ENCODE data around the gene MRPL47. TPM values are rescaled to one million over a fixed set of nuclear protein-coding genes. Genes with fewer than 3 reads are reported as not detected.
A peak's percentile ranks its signal among the peaks of the same experiment; 100 is the strongest.

The MRPL47 gene
- total and polyA plus RNA-seq, 2 of the 13 experiments (the other 11 are each of a cell fraction or from before 2014, with no cell fraction given): 36.1 to 83.8 TPM

DNA sequence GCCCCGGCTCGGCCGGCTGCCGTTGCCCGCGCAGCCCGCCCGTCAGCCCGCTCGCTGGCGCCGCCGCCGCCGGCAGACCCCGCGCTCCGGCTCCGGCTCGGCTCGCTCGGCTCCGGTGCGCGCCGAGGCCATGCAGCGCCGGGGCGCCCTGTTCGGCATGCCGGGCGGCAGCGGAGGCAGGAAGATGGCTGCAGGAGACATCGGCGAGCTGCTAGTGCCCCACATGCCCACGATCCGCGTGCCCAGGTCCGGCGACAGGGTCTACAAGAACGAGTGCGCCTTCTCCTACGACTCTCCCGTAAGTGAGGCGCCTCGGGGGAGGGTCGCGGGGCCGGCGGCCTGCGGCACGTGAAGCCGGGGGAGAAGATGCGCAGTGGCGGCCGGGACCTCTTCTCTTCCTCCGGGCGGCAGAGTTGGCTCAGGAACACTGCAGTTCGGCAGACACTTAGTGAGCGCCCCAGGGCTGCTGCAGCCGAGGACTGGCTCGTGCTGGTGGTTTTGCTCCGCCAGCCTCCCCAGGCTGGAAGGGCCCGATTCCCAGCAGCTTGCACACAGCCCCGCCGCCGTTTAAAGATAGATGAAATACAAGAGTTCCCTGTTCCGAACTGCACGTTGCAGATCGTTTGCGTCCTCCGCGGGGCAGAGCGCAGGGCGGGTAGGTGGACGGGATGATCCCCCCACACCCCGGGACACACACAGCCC lies 48.8 kb upstream of the MRPL47 start (continued):
- TF ChIP-seq, protein P1, sequence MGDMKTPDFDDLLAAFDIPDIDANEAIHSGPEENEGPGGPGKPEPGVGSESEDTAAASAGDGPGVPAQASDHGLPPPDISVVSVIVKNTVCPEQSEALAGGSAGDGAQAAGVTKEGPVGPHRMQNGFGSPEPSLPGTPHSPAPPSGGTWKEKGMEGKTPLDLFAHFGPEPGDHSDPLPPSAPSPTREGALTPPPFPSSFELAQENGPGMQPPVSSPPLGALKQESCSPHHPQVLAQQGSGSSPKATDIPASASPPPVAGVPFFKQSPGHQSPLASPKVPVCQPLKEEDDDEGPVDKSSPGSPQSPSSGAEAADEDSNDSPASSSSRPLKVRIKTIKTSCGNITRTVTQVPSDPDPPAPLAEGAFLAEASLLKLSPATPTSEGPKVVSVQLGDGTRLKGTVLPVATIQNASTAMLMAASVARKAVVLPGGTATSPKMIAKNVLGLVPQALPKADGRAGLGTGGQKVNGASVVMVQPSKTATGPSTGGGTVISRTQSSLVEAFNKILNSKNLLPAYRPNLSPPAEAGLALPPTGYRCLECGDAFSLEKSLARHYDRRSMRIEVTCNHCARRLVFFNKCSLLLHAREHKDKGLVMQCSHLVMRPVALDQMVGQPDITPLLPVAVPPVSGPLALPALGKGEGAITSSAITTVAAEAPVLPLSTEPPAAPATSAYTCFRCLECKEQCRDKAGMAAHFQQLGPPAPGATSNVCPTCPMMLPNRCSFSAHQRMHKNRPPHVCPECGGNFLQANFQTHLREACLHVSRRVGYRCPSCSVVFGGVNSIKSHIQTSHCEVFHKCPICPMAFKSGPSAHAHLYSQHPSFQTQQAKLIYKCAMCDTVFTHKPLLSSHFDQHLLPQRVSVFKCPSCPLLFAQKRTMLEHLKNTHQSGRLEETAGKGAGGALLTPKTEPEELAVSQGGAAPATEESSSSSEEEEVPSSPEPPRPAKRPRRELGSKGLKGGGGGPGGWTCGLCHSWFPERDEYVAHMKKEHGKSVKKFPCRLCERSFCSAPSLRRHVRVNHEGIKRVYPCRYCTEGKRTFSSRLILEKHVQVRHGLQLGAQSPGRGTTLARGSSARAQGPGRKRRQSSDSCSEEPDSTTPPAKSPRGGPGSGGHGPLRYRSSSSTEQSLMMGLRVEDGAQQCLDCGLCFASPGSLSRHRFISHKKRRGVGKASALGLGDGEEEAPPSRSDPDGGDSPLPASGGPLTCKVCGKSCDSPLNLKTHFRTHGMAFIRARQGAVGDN (CRISPR knock-in tag; IDR thresholded peaks at IDR 0.05): peak; percentile 87
- TF ChIP-seq ZBTB7A (CRISPR knock-in tag; IDR thresholded peaks at IDR 0.05) (no peak; the same call in 1 of the 2 replicates), PCBP1 (IDR thresholded peaks at IDR 0.05; ENCODE audit: borderline replicate concordance, low read depth, low read length) (no peak), ZNF879 (CRISPR knock-in tag; IDR thresholded peaks at IDR 0.05) (no peak), NR3C1 (CRISPR knock-in tag; IDR thresholded peaks at IDR 0.05) (no peak), ZBTB7B (CRISPR knock-in tag; IDR thresholded peaks at IDR 0.05) (no peak), NPAS2 (CRISPR knock-in tag; IDR thresholded peaks at IDR 0.05; ENCODE audit: borderline replicate concordance) (no peak), NR2F1 (CRISPR knock-in tag; IDR thresholded peaks at IDR 0.05) (no peak), BHLHE40 (IDR thresholded peaks at IDR 0.05; ENCODE audit: low read length) (peak; percentile 82), PCBP2 (optimal IDR thresholded peaks at IDR 0.05; ENCODE audit: low read depth, low read length, poor library complexity, severe bottlenecking) (no peak), ZKSCAN5 (CRISPR knock-in tag; IDR thresholded peaks at IDR 0.05) (no peak), CHCHD3 (CRISPR knock-in tag; IDR thresholded peaks at IDR 0.05) (peak; percentile 65; the same call in 1 of the 2 replicates), ZKSCAN1 (IDR thresholded peaks at IDR 0.05; ENCODE audit: low read length) (no peak), ZFP36L1 (CRISPR knock-in tag; IDR thresholded peaks at IDR 0.05) (0 out of 2 replicates have a peak, but pooled peaks have one; percentile 39), ETV5 (CRISPR knock-in tag; IDR thresholded peaks at IDR 0.05; ENCODE audit: borderline replicate concordance) (no peak), KDM4B (CRISPR knock-in tag; IDR thresholded peaks at IDR 0.05) (0 out of 2 replicates have a peak, but pooled peaks have one; percentile 18), NFE2L2 (IDR thresholded peaks at IDR 0.05; ENCODE audit: low read length) (no peak), ZNF441 (CRISPR knock-in tag; IDR thresholded peaks at IDR 0.05; ENCODE audit: borderline replicate concordance) (no peak), KLF6 (CRISPR knock-in tag; IDR thresholded peaks at IDR 0.05) (peak; percentile 43; the same call in 1 of the 2 replicates), PAF1 (CRISPR knock-in tag; IDR thresholded peaks at IDR 0.05) (no peak)
- TF ChIP-seq, protein P2, sequence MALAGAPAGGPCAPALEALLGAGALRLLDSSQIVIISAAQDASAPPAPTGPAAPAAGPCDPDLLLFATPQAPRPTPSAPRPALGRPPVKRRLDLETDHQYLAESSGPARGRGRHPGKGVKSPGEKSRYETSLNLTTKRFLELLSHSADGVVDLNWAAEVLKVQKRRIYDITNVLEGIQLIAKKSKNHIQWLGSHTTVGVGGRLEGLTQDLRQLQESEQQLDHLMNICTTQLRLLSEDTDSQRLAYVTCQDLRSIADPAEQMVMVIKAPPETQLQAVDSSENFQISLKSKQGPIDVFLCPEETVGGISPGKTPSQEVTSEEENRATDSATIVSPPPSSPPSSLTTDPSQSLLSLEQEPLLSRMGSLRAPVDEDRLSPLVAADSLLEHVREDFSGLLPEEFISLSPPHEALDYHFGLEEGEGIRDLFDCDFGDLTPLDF (CRISPR knock-in tag; IDR thresholded peaks at IDR 0.05): no peak
- TF ChIP-seq, protein P3, sequence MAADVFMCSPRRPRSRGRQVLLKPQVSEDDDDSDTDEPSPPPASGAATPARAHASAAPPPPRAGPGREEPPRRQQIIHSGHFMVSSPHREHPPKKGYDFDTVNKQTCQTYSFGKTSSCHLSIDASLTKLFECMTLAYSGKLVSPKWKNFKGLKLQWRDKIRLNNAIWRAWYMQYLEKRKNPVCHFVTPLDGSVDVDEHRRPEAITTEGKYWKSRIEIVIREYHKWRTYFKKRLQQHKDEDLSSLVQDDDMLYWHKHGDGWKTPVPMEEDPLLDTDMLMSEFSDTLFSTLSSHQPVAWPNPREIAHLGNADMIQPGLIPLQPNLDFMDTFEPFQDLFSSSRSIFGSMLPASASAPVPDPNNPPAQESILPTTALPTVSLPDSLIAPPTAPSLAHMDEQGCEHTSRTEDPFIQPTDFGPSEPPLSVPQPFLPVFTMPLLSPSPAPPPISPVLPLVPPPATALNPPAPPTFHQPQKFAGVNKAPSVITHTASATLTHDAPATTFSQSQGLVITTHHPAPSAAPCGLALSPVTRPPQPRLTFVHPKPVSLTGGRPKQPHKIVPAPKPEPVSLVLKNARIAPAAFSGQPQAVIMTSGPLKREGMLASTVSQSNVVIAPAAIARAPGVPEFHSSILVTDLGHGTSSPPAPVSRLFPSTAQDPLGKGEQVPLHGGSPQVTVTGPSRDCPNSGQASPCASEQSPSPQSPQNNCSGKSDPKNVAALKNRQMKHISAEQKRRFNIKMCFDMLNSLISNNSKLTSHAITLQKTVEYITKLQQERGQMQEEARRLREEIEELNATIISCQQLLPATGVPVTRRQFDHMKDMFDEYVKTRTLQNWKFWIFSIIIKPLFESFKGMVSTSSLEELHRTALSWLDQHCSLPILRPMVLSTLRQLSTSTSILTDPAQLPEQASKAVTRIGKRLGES (CRISPR knock-in tag; IDR thresholded peaks at IDR 0.05; ENCODE audit: borderline replicate concordance): no peak
- TF ChIP-seq, protein P4, sequence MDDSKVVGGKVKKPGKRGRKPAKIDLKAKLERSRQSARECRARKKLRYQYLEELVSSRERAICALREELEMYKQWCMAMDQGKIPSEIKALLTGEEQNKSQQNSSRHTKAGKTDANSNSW (CRISPR knock-in tag; IDR thresholded peaks at IDR 0.05; ENCODE audit: borderline replicate concordance): no peak
